Neuronal stem cell (in vitro differentiated cells): ENCODE results near the gene PRKCI.
"Not testable (repeated sequence)": the region's sequence is repeated elsewhere in the genome, so short reads cannot be mapped to it uniquely, and the experiment has no call there.

Experiments
- DNase-seq: peaks from one replicate; pipeline ENCODE4 v3.0.0-alpha.2; 2013; ENCODE audit warnings: low spot score
- H2AFZ ChIP-seq: one replicate; pipeline ENCODE4 v1.6.1; 2013; ENCODE audit warnings: mild to moderate bottlenecking, low read length, inconsistent platforms
- H2AK5ac ChIP-seq: 2 replicates; pipeline ENCODE4 v1.6.1; 2013; ENCODE audit warnings: low read depth, mild to moderate bottlenecking, inconsistent platforms, low read length, moderate library complexity, mixed read lengths
- H2BK120ac ChIP-seq: 2 replicates; pipeline ENCODE4 v1.6.1; 2013; ENCODE audit warnings: low read depth, mild to moderate bottlenecking, inconsistent platforms, low read length, moderate library complexity, mixed read lengths
- H2BK12ac ChIP-seq: one replicate; pipeline ENCODE4 v1.6.1; 2013; ENCODE audit warnings: low read length, inconsistent platforms
- H2BK15ac ChIP-seq: 2 replicates; pipeline ENCODE4 v1.6.1; 2013; ENCODE audit warnings: mild to moderate bottlenecking, low read length, inconsistent platforms, mixed read lengths
- H2BK5ac ChIP-seq: one replicate; pipeline ENCODE4 v1.6.1; 2013; ENCODE audit warnings: inconsistent platforms, mild to moderate bottlenecking, low read length, moderate library complexity
- H3K14ac ChIP-seq: one replicate; pipeline ENCODE4 v1.6.1; 2013; ENCODE audit warnings: low read length, inconsistent platforms
- H3K18ac ChIP-seq: 2 replicates; pipeline ENCODE4 v1.6.1; 2013; ENCODE audit warnings: low read length, inconsistent platforms
- H3K23ac ChIP-seq: 2 replicates; pipeline ENCODE4 v1.6.1; 2013; ENCODE audit warnings: low read depth, mild to moderate bottlenecking, mixed read lengths, low read length, inconsistent platforms; ENCODE audit not compliant: poor library complexity
- H3K27ac ChIP-seq: replicated peaks from 3 replicates; pipeline ENCODE4 v1.5.1; 2013; ENCODE audit warnings: low read length, inconsistent platforms
- H3K27me3 ChIP-seq, 3 experiments: 2 replicates each; pipeline ENCODE4 v1.6.1; 2013; ENCODE audit warnings: low read length in 3 of 3, mild to moderate bottlenecking in 2 of 3, inconsistent platforms in 1 of 3, low read depth in 1 of 3, mixed read lengths in 1 of 3, moderate library complexity in 1 of 3; ENCODE audit not compliant: control insufficient read depth in 3 of 3, insufficient read depth in 3 of 3
- H3K36me3 ChIP-seq, 2 donors: replicated peaks in 1 of 2; 2 replicates each; pipeline ENCODE4 v1.6.1; 2013; ENCODE audit warnings: low read length in 2 of 2; ENCODE audit not compliant: control insufficient read depth in 2 of 2, insufficient read depth in 2 of 2
- H3K4ac ChIP-seq: 2 replicates; pipeline ENCODE4 v1.6.1; 2013; ENCODE audit warnings: inconsistent platforms, mild to moderate bottlenecking, low read length, moderate library complexity
- H3K4me1 ChIP-seq, 2 donors: 1 replicate in 1 of 2; 2 replicates in 1 of 2; pipeline ENCODE4 v1.6.1; 2013; ENCODE audit warnings: low read length in 2 of 2, low read depth in 1 of 2; ENCODE audit not compliant: control insufficient read depth in 2 of 2, insufficient read depth in 1 of 2
- H3K4me2 ChIP-seq: one replicate; pipeline ENCODE4 v1.6.1; 2013; ENCODE audit warnings: mild to moderate bottlenecking, low read length, inconsistent platforms; ENCODE audit not compliant: insufficient read depth, poor library complexity, severe bottlenecking
- H3K4me3 ChIP-seq, 2 donors: 2 replicates each; pipeline ENCODE4 v1.5.1; 2013; ENCODE audit warnings: low read length in 2 of 2, mild to moderate bottlenecking in 2 of 2, inconsistent platforms in 1 of 2, moderate library complexity in 1 of 2
- H3K79me1 ChIP-seq: one replicate; pipeline ENCODE4 v1.6.1; 2013; ENCODE audit warnings: low read depth, mild to moderate bottlenecking, inconsistent platforms, low read length, moderate library complexity
- H3K9ac ChIP-seq: one replicate; pipeline ENCODE4 v1.6.1; 2013; ENCODE audit warnings: mild to moderate bottlenecking, low read depth, low read length, inconsistent platforms; ENCODE audit not compliant: poor library complexity
- H3K9me3 ChIP-seq, 2 donors: replicated peaks in 1 of 2; 2 replicates each; pipeline versions ENCODE3 to v1.6.1; 2013; ENCODE audit warnings: low read length in 2 of 2, mild to moderate bottlenecking in 2 of 2, inconsistent platforms in 1 of 2, low read depth in 1 of 2, mixed read lengths in 1 of 2, moderate library complexity in 1 of 2; ENCODE audit not compliant: control insufficient read depth in 2 of 2, insufficient read depth in 1 of 2
- H4K8ac ChIP-seq: one replicate; pipeline ENCODE4 v1.6.1; 2013; ENCODE audit warnings: low read depth, mild to moderate bottlenecking, inconsistent platforms, low read length, moderate library complexity
- H4K91ac ChIP-seq: one replicate; pipeline ENCODE4 v1.6.1; 2013; ENCODE audit warnings: low read length, low read depth, mild to moderate bottlenecking, inconsistent platforms; ENCODE audit not compliant: poor library complexity
- WGBS, 2 donors: extraction: QIAGEN DNeasy Blood & Tissue Kit; methylation state at CpG; one replicate each; pipeline ENCODE4 v1.1.7; 2013; ENCODE audit warnings: missing lambda C conversion rate in 2 of 2, mixed read lengths in 1 of 2; ENCODE audit not compliant: insufficient read length in 2 of 2, insufficient replicate concordance in 1 of 2; ENCODE audit errors: extremely low coverage in 2 of 2; 5-methylcytosine and 5-hydroxymethylcytosine counted together

PRKCI gene

DNA sequence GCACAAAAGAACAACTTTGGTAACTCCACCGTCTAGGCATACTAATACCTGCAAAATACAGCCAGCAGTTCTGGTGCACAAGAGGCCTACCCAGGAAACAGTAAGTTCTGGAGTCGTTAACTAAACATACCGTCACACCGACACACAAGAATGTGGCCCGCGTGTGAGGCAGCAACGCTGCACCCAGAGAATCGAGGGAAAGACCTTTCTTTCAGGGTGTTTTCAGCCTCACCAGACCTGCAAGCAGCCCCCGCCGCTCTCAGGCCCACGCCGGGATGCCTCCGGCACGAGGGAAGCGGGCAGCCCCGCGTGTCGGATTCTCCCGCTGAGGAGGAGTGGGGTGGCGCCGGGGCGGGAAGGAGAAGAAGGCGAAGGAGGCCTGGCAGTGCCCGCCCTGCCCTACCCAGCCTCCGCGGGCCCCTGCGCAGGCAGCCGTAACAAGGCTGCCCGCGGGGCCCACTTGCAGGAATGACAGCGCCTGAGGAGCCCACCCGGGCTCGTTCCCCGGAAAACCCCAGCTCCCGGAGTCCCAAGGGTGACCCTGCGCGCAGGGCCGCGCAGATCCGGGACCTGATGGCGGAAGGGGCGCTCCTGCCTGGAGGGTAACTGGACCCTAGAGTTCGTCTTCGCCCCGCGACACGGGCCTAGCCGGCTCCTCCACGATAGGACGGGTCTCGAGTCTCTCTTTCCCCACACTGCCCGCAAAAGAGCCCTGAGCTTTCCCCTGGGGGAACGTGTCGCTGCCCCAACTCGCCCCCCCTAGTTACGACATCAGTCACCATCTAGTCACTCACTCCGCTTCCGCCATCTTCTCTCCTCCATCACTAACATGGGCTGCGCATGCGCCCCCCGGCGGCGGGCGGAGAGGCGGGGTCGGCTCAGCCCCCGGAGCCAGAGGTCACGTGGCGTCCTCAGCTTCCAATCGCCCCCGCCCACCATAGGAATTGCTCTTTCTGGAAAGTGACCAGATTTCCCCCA lies 41.0 kb upstream of the PRKCI start, which contains the start of gene PHC3:
Gene PHC3, minus strand, starts transcription at position 826 of the 978 bp plus-strand sequence. Its CDS starts 18 bp downstream, at position 808.
- H4K91ac ChIP-seq: no peak within 1 kb of the TSS
- H3K23ac ChIP-seq: peak within 1 kb of the TSS; percentile 17
- H3K27ac ChIP-seq: no peak within 1 kb of the TSS
- peak within 1 kb of the TSS; percentile 88 for H3K9ac ChIP-seq
- DNase-seq: peak; percentile 89
- peak within 1 kb of the TSS; percentile 74 to 89 for H3K4me3 ChIP-seq
- H2AFZ ChIP-seq: peak within 1 kb of the TSS; percentile 90
- H2BK5ac ChIP-seq: peak within 1 kb of the TSS; percentile 57
- peak within 1 kb of the TSS; percentile 47 for H2BK120ac ChIP-seq
- WGBS, 2 donors: no CpG with 5 or more reads among the region's 71 CpGs
- peaks cover 6 to 33% of the 10 kb centered on the region in 2 donors for H3K36me3 ChIP-seq
- peak within 1 kb of the TSS; percentile 76 for H2AK5ac ChIP-seq
- H3K4ac ChIP-seq: no peak within 1 kb of the TSS
- H3K9me3 ChIP-seq: peaks cover 0 to 4% of the 10 kb centered on the region in 2 donors
- H3K27me3 ChIP-seq: no peaks in the 10 kb centered on the region
- H2BK12ac ChIP-seq: no peak within 1 kb of the TSS
- no peak within 1 kb of the TSS for H2BK15ac ChIP-seq
- peak within 1 kb of the TSS; percentile 54 for H3K4me2 ChIP-seq
- H4K8ac ChIP-seq: no peak within 1 kb of the TSS
- H3K18ac ChIP-seq: peak within 1 kb of the TSS; percentile 98
- no peaks in the 10 kb centered on the region for H3K4me1 ChIP-seq
- H3K79me1 ChIP-seq: no peaks in the 10 kb centered on the region
- H3K14ac ChIP-seq: no peak within 1 kb of the TSS

DNA sequence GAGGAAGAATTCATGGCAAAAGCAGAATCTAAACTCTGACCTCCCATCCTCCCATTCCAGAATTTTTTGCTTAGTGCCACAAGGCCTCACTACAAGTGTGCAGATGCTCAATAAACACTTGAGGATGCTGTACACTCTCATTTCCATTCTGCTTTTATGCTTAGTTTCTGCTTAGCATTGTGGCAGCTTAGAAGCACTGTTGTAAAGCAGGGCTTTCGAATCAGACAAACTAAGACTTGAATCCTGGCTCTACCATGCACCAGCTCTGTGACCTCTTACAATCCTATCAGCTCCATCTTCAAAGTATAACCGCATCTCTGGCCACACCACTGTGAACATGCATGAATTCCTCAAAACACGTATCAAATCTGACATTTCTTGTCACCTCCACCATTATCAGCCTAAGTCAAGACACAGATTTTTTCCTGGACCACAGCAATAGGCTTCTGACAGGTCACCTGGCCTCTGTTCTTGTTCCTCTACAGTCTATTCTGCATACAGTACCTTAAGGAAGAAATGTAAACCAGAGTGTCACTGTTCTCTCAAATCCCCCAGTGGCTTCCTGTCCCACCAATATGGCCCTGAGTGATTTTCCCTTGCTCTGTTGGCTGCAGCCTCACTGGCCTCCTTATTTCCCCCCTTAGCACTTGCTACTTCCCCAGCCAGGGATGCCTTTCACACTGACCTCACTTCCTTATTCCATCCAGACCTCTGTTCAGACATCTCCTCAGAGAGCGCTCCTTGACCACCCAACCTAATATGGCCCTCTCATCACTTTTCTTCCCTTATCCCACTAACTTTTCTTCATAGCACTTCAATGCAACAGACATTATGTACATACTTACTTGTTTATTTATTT lies 32.6 kb upstream of the PRKCI start:
- Histone ChIP-seq H3K36me3 (no peaks in the 10 kb centered on the region), H4K91ac (no peak overlapping the region), H2AK5ac (no peak overlapping the region), H3K27ac (no peak overlapping the region), H3K4me2 (no peak overlapping the region), H2AFZ (peak overlapping the region; percentile 61), H3K9me3 (no peaks in the 10 kb centered on the region), H3K4ac (no peak overlapping the region), H4K8ac (no peak overlapping the region), H2BK15ac (no peak overlapping the region), H2BK120ac (no peak overlapping the region), H3K4me3 (no peak overlapping the region), H3K18ac (no peak overlapping the region), H3K79me1 (no peaks in the 10 kb centered on the region), H3K14ac (no peak overlapping the region), H3K4me1 (no peaks in the 10 kb centered on the region), H2BK12ac (no peak overlapping the region), H3K23ac (no peak overlapping the region), H3K27me3 (no peaks in the 10 kb centered on the region), H3K9ac (no peak overlapping the region), H2BK5ac (no peak overlapping the region)
- no CpG with 5 or more reads among the region's 4 CpGs for WGBS, 2 donors
- DNase-seq: no peak

DNA sequence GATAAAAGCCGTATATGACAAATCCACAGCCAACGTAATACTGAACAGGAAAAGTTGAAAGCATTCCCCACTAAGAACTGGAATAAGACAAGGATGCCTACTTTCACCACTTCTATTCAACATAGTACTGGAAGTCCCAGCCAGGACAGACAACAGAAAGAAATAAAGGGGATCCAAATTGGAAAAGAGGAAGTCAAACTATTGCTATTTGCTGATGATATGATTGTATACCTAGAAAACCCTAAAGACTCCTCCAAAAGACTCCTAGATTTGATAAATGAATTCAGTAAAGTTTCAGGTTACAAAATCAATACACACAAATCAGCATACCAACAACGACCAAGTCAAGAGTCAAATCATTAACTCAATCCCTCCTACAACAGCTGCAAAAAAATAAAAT lies 26.5 kb upstream of the PRKCI start:
- H3K27me3 ChIP-seq, H2AK5ac ChIP-seq, H3K79me1 ChIP-seq, H3K4me1 ChIP-seq, H2BK12ac ChIP-seq, H2BK120ac ChIP-seq, H4K8ac ChIP-seq, H3K36me3 ChIP-seq, H2BK5ac ChIP-seq, H3K4me2 ChIP-seq, H3K4me3 ChIP-seq, H3K4ac ChIP-seq, H4K91ac ChIP-seq, H2BK15ac ChIP-seq, H3K14ac ChIP-seq, H3K18ac ChIP-seq, H3K9me3 ChIP-seq, H3K9ac ChIP-seq, DNase-seq, H2AFZ ChIP-seq, H3K23ac ChIP-seq, H3K27ac ChIP-seq: not testable (repeated sequence)
- WGBS, 2 donors: no CpG with 5 or more reads among the region's 3 CpGs

DNA sequence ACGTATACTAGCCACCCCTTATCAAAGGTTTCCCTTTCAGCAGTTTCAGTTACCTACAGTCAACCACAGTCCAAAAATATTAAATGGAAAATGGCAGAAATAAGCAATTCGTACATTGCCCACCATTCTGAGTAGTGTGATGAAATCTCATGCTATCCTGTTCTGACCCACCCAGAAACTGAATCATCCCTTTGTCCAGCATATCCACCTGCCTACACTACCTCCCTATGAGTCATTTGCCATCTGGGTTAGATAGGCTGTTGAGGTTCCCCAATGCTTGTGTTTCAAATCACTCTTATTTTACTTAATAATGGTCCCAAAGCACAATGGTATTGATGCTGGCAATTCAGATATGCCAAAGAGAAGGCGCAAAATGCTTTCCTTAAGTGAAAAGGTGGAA lies 25.4 kb upstream of the PRKCI start:
- Histone ChIP-seq H3K27ac (no peak overlapping the region), H3K4ac (no peak overlapping the region)

More for the DNA sequence above, 25.4 kb upstream of the PRKCI start:
- Histone ChIP-seq H3K27me3 (no peaks in the 10 kb centered on the region), H3K18ac (no peak overlapping the region), H3K4me2 (no peak overlapping the region), H4K8ac (no peak overlapping the region), H2BK5ac (no peak overlapping the region), H3K79me1 (no peaks in the 10 kb centered on the region), H3K4me3 (no peak overlapping the region), H3K36me3 (no peaks in the 10 kb centered on the region), H2BK12ac (no peak overlapping the region), H2BK120ac (no peak overlapping the region), H4K91ac (no peak overlapping the region), H3K14ac (no peak overlapping the region), H3K4me1 (no peaks in the 10 kb centered on the region), H3K9ac (no peak overlapping the region), H3K23ac (no peak overlapping the region), H2AFZ (no peak overlapping the region), H2BK15ac (no peak overlapping the region), H2AK5ac (no peak overlapping the region), H3K9me3 (no peaks in the 10 kb centered on the region)
- WGBS, 2 donors: no CpG with 5 or more reads among the region's 3 CpGs
- no peak for DNase-seq
